OCI-LY1 (cell line): ENCODE results near the gene FRMD4A.
"Not testable (repeated sequence)": the region's sequence is repeated elsewhere in the genome, so short reads cannot be mapped to it uniquely, and the experiment has no call there.

Source experiments
- H2AFZ ChIP-seq: fragments of 200-600 bp; sonication (generic), shearing (Covaris generic); 2 replicates; pipeline ENCODE4 v1.6.0; 2014; ENCODE audit warnings: antibody characterized with exemption, mild to moderate bottlenecking, low read length
- H3F3A ChIP-seq: fragments of 200-600 bp; sonication (generic), shearing (Covaris generic); 2 replicates; pipeline ENCODE4 v1.6.0; 2014; ENCODE audit warnings: mild to moderate bottlenecking, antibody characterized with exemption, low read length, moderate library complexity; ENCODE audit not compliant: insufficient read depth
- H3K27ac ChIP-seq: fragments of 200-600 bp; sonication (generic); 2 replicates; pipeline ENCODE4 v1.5.1; 2014; ENCODE audit warnings: low read length, mixed run types, mild to moderate bottlenecking, low read depth; ENCODE audit not compliant: poor library complexity, severe bottlenecking
- H3K27me3 ChIP-seq: fragments of 200-600 bp; sonication (generic); 2 replicates; pipeline ENCODE4 v1.6.0; 2014; ENCODE audit warnings: antibody characterized with exemption, mild to moderate bottlenecking, low read length, moderate library complexity; ENCODE audit not compliant: insufficient read depth
- H3K36me3 ChIP-seq: fragments of 200-600 bp; sonication (generic); 2 replicates; pipeline ENCODE4 v1.6.1; 2014; ENCODE audit warnings: mild to moderate bottlenecking, antibody characterized with exemption, low read length, moderate library complexity, mixed read lengths; ENCODE audit not compliant: insufficient read depth
- H3K4me1 ChIP-seq: fragments of 200-600 bp; sonication (generic); 2 replicates; pipeline ENCODE4 v1.5.1; 2014; ENCODE audit warnings: mild to moderate bottlenecking, low read length, moderate library complexity; ENCODE audit not compliant: insufficient read depth, severe bottlenecking
- H3K4me2 ChIP-seq: fragments of 200-600 bp; sonication (generic), shearing (Covaris generic); 2 replicates; pipeline ENCODE4 v1.6.1; 2014; ENCODE audit warnings: low read length
- H3K4me3 ChIP-seq: fragments of 200-600 bp; sonication (generic); 2 replicates; pipeline ENCODE4 v1.5.1; 2014; ENCODE audit warnings: low read length, low read depth, mild to moderate bottlenecking, mixed read lengths; ENCODE audit not compliant: poor library complexity, severe bottlenecking
- H3K79me2 ChIP-seq: fragments of 200-600 bp; shearing (Covaris generic); 2 replicates; pipeline ENCODE4 v1.6.1; 2016; ENCODE audit warnings: mixed run types, low read length, mixed read lengths; ENCODE audit not compliant: insufficient read depth
- H3K9ac ChIP-seq: fragments of 200-600 bp; sonication (generic), shearing (Covaris generic); 2 replicates; pipeline ENCODE4 v1.6.1; 2014; ENCODE audit warnings: mild to moderate bottlenecking, low read length, mixed read lengths
- H3K9me2 ChIP-seq: fragments of 200-600 bp; sonication (generic), shearing (Covaris generic); 2 replicates; pipeline ENCODE4 v1.6.1; 2014; ENCODE audit warnings: low read depth, mild to moderate bottlenecking, low read length, mixed read lengths
- H3K9me3 ChIP-seq: fragments of 200-600 bp; shearing (Covaris generic); 2 replicates; pipeline ENCODE4 v1.6.1; 2014; ENCODE audit warnings: low read length, mixed read lengths
- H4K20me1 ChIP-seq: fragments of 200-600 bp; sonication (generic), shearing (Covaris generic); 2 replicates; pipeline ENCODE4 v1.6.0; 2016; ENCODE audit warnings: mild to moderate bottlenecking, low read length; ENCODE audit not compliant: insufficient read depth
- CTCF ChIP-seq: fragments of 200-600 bp; sonication (generic), shearing (Covaris generic); IDR thresholded peaks from 2 replicates; pipeline ENCODE4 v1.5.1; 2017; ENCODE audit warnings: mild to moderate bottlenecking, antibody characterized with exemption, low read length, moderate library complexity, mixed read lengths
- EZH2 ChIP-seq: fragments of 200-600 bp; sonication (generic), shearing (Covaris generic); IDR thresholded peaks from 2 replicates; pipeline ENCODE4 v1.8.0; 2017; ENCODE audit warnings: borderline replicate concordance, mixed run types, mild to moderate bottlenecking, antibody characterized with exemption, low read length, moderate library complexity, mixed read lengths

FRMD4A gene

DNA sequence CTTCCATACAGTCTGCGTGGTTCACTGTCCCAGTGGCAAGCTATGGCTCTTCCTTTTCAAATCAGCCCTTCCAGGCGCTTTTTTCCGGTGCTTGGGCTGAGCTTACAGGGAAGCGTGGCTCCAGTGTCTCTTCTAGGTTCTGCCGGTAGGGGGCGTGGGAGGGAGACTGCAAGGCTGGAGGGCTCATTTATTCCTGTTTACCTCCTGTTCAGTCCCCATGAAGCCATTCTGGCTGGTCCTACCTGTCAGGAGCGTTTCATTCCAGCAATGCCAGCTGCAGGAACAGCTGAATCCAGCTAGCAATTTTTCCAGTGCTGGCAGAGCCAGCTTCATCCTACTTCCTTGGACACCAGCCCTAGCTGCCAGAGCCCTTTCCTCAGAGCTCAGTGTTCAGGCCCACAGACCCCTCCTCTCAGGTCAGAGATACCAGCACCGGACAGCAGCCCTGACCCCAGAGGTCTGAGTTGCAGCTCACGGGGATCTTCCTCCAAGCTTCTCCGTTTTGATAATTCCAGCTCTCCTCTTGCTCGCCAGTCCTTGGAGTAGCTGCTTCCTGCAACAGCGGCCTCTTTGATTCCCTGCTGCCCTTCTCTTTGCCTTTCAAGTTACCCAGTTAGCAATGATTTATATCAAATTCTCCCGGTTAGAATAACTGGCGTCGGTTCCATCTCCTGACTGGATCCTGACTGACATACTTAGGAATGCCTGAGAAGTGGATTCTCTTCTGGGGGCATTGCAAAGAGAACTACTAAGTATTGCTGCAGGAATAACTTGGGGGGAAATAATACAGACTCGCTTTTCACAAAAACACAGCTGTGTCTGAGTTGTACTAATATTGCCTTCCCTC is 129.8 kb downstream of the FRMD4A start:
- no peak overlapping the region for H2AFZ ChIP-seq
- no peaks in the 10 kb centered on the region for H3K27me3 ChIP-seq
- H3K36me3 ChIP-seq = no peaks in the 10 kb centered on the region
- H4K20me1 ChIP-seq = no peaks in the 10 kb centered on the region
- H3K4me1 ChIP-seq = no peaks in the 10 kb centered on the region
- H3K79me2 ChIP-seq = no peaks in the 10 kb centered on the region
- no peaks in the 10 kb centered on the region for H3K9me3 ChIP-seq
- H3K9me2 ChIP-seq = no peaks in the 10 kb centered on the region
- no peak overlapping the region for H3K27ac ChIP-seq
- TF ChIP-seq CTCF = peak; percentile 18; the same call in 1 of the 2 replicates
- no peak for TF ChIP-seq EZH2
- no peak overlapping the region for H3K4me3 ChIP-seq
- no peak overlapping the region for H3K4me2 ChIP-seq
- no peaks in the 10 kb centered on the region for H3F3A ChIP-seq
- H3K9ac ChIP-seq = no peak overlapping the region

- H3K4me2 ChIP-seq, H2AFZ ChIP-seq, H3K36me3 ChIP-seq, H3F3A ChIP-seq, H3K9me3 ChIP-seq, H3K9ac ChIP-seq, H3K79me2 ChIP-seq, H3K9me2 ChIP-seq, H3K27me3 ChIP-seq, H3K4me1 ChIP-seq, H4K20me1 ChIP-seq, H3K4me3 ChIP-seq, H3K27ac ChIP-seq: not testable (repeated sequence)
Observed at GRCh38 chr10:14199098-14199497, 131.6 kb downstream of the FRMD4A start.

GRCh38 chr10:14198078-14198477 is 132.6 kb downstream of the FRMD4A start:
- no peaks in the 10 kb centered on the region for H3F3A ChIP-seq
- H3K27me3 ChIP-seq = no peaks in the 10 kb centered on the region

More at GRCh38 chr10:14198078-14198477, 132.6 kb downstream of the FRMD4A start:
- Histone ChIP-seq H3K9me3 (no peaks in the 10 kb centered on the region), H3K36me3 (no peaks in the 10 kb centered on the region), H3K4me1 (no peaks in the 10 kb centered on the region), H3K9ac (no peak overlapping the region), H3K4me3 (no peak overlapping the region), H4K20me1 (no peaks in the 10 kb centered on the region), H3K4me2 (no peak overlapping the region), H3K9me2 (no peaks in the 10 kb centered on the region), H3K27ac (no peak overlapping the region), H2AFZ (no peak overlapping the region), H3K79me2 (no peaks in the 10 kb centered on the region)
- TF ChIP-seq CTCF = no peak
- no peak for TF ChIP-seq EZH2
